ENCODE data around the gene VPS13C. TPM values are rescaled to one million over a fixed set of nuclear protein-coding genes. Genes with fewer than 3 reads are reported as not detected.

Gene VPS13C
- total RNA-seq, 1 experiment from 2014 or later: 47.3 TPM

DNA sequence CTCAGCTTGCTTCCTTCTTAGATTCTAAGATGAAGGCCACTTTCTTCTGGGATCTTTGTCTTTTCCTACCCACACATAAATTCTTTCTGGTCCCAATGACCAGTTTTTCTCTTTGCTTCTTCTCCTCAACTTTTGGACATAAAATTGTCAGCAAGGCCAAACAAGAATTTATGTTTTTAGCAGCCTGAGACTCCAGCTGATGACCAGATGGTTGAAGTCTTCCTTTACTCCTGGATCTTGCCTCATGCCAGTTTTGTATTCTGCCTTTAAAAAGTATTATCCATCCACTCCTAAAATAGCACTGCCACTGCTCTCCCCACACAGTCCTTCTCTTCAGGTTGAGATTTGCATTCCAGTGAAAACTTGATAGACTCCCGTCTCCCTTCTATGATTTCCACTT, 236.0 kb downstream of the VPS13C start:
- ChIA-PET CTCF (no interaction called here), POLR2A (no interaction called here)
- no peak for TF ChIP-seq TCF7L2 (IDR thresholded peaks at IDR 0.05; ENCODE audit: low read depth, low read length)
- TF ChIP-seq, protein P1, sequence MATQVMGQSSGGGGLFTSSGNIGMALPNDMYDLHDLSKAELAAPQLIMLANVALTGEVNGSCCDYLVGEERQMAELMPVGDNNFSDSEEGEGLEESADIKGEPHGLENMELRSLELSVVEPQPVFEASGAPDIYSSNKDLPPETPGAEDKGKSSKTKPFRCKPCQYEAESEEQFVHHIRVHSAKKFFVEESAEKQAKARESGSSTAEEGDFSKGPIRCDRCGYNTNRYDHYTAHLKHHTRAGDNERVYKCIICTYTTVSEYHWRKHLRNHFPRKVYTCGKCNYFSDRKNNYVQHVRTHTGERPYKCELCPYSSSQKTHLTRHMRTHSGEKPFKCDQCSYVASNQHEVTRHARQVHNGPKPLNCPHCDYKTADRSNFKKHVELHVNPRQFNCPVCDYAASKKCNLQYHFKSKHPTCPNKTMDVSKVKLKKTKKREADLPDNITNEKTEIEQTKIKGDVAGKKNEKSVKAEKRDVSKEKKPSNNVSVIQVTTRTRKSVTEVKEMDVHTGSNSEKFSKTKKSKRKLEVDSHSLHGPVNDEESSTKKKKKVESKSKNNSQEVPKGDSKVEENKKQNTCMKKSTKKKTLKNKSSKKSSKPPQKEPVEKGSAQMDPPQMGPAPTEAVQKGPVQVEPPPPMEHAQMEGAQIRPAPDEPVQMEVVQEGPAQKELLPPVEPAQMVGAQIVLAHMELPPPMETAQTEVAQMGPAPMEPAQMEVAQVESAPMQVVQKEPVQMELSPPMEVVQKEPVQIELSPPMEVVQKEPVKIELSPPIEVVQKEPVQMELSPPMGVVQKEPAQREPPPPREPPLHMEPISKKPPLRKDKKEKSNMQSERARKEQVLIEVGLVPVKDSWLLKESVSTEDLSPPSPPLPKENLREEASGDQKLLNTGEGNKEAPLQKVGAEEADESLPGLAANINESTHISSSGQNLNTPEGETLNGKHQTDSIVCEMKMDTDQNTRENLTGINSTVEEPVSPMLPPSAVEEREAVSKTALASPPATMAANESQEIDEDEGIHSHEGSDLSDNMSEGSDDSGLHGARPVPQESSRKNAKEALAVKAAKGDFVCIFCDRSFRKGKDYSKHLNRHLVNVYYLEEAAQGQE (IDR thresholded peaks at IDR 0.05; ENCODE audit: insufficient read depth in 1 of 2, low read depth in 2 of 2, low read length in 1 of 2): no peak
- TF ChIP-seq POLR2AphosphoS5 (IDR thresholded peaks at IDR 0.05; ENCODE audit: low read depth, low read length): no peak
- TF ChIP-seq, protein P2, sequence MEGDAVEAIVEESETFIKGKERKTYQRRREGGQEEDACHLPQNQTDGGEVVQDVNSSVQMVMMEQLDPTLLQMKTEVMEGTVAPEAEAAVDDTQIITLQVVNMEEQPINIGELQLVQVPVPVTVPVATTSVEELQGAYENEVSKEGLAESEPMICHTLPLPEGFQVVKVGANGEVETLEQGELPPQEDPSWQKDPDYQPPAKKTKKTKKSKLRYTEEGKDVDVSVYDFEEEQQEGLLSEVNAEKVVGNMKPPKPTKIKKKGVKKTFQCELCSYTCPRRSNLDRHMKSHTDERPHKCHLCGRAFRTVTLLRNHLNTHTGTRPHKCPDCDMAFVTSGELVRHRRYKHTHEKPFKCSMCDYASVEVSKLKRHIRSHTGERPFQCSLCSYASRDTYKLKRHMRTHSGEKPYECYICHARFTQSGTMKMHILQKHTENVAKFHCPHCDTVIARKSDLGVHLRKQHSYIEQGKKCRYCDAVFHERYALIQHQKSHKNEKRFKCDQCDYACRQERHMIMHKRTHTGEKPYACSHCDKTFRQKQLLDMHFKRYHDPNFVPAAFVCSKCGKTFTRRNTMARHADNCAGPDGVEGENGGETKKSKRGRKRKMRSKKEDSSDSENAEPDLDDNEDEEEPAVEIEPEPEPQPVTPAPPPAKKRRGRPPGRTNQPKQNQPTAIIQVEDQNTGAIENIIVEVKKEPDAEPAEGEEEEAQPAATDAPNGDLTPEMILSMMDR (IDR thresholded peaks at IDR 0.05): no peak
- no peak for TF ChIP-seq SIN3A (IDR thresholded peaks at IDR 0.05; ENCODE audit: borderline replicate concordance, insufficient read depth, low read depth, low read length)
- ATAC-seq (no peak), DNase-seq (ENCODE audit: low read depth, low spot score) (no peak)
- in situ Hi-C loops (cut with HindIII; ENCODE audit: low pct_unique_long_range_greater_than_20kb, low sequenced_read_pairs) (no loop called here), intact Hi-C loops (cut with micrococcal nuclease; ENCODE audit: unreplicated experiment) (no loop called here)
- Histone ChIP-seq H3K4me3 (ENCODE audit: low read depth in 2 of 2, low read length in 2 of 2) (no peak overlapping the region), H3K36me3 (ENCODE audit: control insufficient read depth, insufficient read depth, low read length) (no peaks in the 10 kb centered on the region), H3K4me1 (ENCODE audit: control insufficient read depth, insufficient read depth, low read length) (no peaks in the 10 kb centered on the region), H3K27ac (ENCODE audit: low read length) (no peak overlapping the region), H3K9me3 (ENCODE audit: control insufficient read depth, insufficient read depth, low read depth, low read length) (no peaks in the 10 kb centered on the region), H3K27me3 (ENCODE audit: control insufficient read depth, insufficient read depth, low read length) (peaks cover 3% of the 10 kb centered on the region; the same call in 1 of the 2 replicates)
- no TSS peak for BruUV-seq (replicated peaks)

DNA sequence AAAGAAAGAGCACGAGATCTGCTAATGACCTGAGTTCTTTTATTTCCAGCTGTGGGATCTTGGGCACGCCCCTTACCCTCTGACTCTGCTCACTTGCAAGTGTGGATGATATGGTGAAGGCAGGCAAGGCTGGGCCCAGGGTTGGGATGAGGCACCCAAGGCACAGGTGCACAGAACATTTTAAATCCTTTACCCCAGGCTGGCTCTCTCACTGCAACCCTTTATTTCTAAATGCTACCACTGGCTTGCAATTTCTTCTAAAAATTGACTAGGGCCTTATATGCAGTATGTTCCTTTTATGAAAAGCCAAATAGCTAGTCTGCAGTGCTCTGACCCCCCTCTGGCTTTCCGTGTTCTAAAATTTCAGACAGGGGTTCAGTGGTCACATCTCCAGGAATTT, 237.7 kb downstream of the VPS13C start:
- no TSS peak for BruUV-seq (replicated peaks)
- no peak for ATAC-seq
- no peak overlapping the region for H3K27ac ChIP-seq (ENCODE audit: low read length)

DNA sequence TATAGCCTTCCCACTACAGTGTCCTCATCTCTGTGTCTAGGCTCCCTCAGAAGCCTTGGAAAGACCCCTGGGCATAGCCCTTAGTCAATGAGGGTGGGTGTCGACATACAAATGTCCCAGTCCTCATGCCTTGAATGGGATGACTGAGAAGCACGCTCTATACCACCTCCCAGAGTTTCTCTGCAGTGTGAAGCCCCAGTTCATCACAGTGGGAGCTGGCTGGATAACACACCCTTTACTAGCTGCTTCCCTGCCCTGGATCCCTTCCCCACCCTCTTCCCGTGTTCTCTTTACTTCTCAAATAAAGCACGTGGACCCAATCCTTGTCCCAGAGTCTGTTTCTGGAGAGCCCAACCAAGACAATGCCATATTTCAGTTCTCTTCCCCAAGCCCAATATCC, 239.3 kb downstream of the VPS13C start:
- TF ChIP-seq, protein P2 (IDR thresholded peaks at IDR 0.05): no peak
- no peak for TF ChIP-seq POLR2AphosphoS5 (IDR thresholded peaks at IDR 0.05; ENCODE audit: low read depth, low read length)
- TF ChIP-seq, protein P1 (IDR thresholded peaks at IDR 0.05; ENCODE audit: insufficient read depth in 1 of 2, low read depth in 2 of 2, low read length in 1 of 2): no peak
- TF ChIP-seq SIN3A (IDR thresholded peaks at IDR 0.05; ENCODE audit: borderline replicate concordance, insufficient read depth, low read depth, low read length): no peak
- TF ChIP-seq TCF7L2 (IDR thresholded peaks at IDR 0.05; ENCODE audit: low read depth, low read length): no peak
- H3K4me3 ChIP-seq (ENCODE audit: low read depth in 2 of 2, low read length in 2 of 2): no peak overlapping the region
- H3K36me3 ChIP-seq (ENCODE audit: control insufficient read depth, insufficient read depth, low read length): no peaks in the 10 kb centered on the region
- POLR2A ChIA-PET: interaction anchor here (0.6 kb wide), 1 partner anchor 539 kb away, joined by 3 read pairs; no protein-coding TSS in a partner anchor
- no peaks in the 10 kb centered on the region for H3K9me3 ChIP-seq (ENCODE audit: control insufficient read depth, insufficient read depth, low read depth, low read length)
- H3K27ac ChIP-seq (ENCODE audit: low read length): no peak overlapping the region
- no peaks in the 10 kb centered on the region for H3K4me1 ChIP-seq (ENCODE audit: control insufficient read depth, insufficient read depth, low read length)
- CTCF ChIA-PET: no interaction called here
- intact Hi-C loops (cut with micrococcal nuclease; ENCODE audit: unreplicated experiment) (no loop called here), in situ Hi-C loops (cut with HindIII; ENCODE audit: low pct_unique_long_range_greater_than_20kb, low sequenced_read_pairs) (no loop called here)
- no peak for DNase-seq (ENCODE audit: low read depth, low spot score)
- ATAC-seq: no peak
- no TSS peak for BruUV-seq (replicated peaks)
- peaks cover 3% of the 10 kb centered on the region; the same call in 1 of the 2 replicates for H3K27me3 ChIP-seq (ENCODE audit: control insufficient read depth, insufficient read depth, low read length)

More for the DNA sequence above, 237.7 kb downstream of the VPS13C start:
- Histone ChIP-seq H3K36me3 (ENCODE audit: control insufficient read depth, insufficient read depth, low read length) (no peaks in the 10 kb centered on the region), H3K4me3 (ENCODE audit: low read depth in 2 of 2, low read length in 2 of 2) (no peak overlapping the region), H3K9me3 (ENCODE audit: control insufficient read depth, insufficient read depth, low read depth, low read length) (no peaks in the 10 kb centered on the region), H3K4me1 (ENCODE audit: control insufficient read depth, insufficient read depth, low read length) (no peaks in the 10 kb centered on the region), H3K27me3 (ENCODE audit: control insufficient read depth, insufficient read depth, low read length) (peaks cover 3% of the 10 kb centered on the region; the same call in 1 of the 2 replicates)
- no peak for TF ChIP-seq POLR2AphosphoS5 (IDR thresholded peaks at IDR 0.05; ENCODE audit: low read depth, low read length)
- DNase-seq (ENCODE audit: low read depth, low spot score): no peak
- intact Hi-C loops (cut with micrococcal nuclease; ENCODE audit: unreplicated experiment) (no loop called here), in situ Hi-C loops (cut with HindIII; ENCODE audit: low pct_unique_long_range_greater_than_20kb, low sequenced_read_pairs) (no loop called here)
- POLR2A ChIA-PET: no interaction called here
- CTCF ChIA-PET: no interaction called here
